ENCODE results near the gene TCOF1. TPM values are rescaled to one million over a fixed set of nuclear protein-coding genes. Genes with fewer than 3 reads are reported as not detected.

The TCOF1 gene
- total and polyA plus RNA-seq, 9 donors, result 16.7 to 38.3 (median 27.8) TPM

DNA sequence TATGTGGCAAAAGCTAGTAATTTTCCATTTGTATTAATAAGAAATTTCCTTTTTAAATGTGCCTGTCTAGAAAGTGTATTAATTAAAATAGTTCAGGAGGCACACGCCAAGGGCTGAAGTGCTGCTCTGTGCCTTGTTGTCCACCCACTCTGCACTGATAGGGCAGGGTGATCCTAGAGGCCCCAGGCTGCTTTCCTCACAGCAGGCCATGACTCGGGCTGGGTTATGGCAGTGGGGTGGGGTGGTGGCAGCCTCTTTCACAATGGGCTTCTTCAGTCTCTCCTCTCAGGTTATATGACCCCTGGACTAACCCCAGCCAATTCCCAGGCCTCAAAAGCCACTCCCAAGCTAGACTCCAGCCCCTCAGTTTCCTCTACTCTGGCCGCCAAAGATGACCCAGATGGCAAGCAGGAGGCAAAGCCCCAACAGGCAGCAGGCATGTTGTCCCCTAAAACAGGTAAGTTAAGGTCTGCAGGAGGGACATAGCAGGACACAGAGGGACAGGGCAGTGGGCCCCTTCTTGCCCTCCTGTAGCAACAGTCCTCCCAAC, 35.7 kb downstream of the TCOF1 start:
- Histone ChIP-seq H3K9me3 (no peaks in the 10 kb centered on the region), H3K4me3 (no peak overlapping the region), H3K4me1 (ENCODE audit: insufficient read depth) (no peaks in the 10 kb centered on the region), H3K27me3 (no peaks in the 10 kb centered on the region), H3K36me3 (no peaks in the 10 kb centered on the region), H3K27ac (no peak overlapping the region)
- TF ChIP-seq, protein P1, sequence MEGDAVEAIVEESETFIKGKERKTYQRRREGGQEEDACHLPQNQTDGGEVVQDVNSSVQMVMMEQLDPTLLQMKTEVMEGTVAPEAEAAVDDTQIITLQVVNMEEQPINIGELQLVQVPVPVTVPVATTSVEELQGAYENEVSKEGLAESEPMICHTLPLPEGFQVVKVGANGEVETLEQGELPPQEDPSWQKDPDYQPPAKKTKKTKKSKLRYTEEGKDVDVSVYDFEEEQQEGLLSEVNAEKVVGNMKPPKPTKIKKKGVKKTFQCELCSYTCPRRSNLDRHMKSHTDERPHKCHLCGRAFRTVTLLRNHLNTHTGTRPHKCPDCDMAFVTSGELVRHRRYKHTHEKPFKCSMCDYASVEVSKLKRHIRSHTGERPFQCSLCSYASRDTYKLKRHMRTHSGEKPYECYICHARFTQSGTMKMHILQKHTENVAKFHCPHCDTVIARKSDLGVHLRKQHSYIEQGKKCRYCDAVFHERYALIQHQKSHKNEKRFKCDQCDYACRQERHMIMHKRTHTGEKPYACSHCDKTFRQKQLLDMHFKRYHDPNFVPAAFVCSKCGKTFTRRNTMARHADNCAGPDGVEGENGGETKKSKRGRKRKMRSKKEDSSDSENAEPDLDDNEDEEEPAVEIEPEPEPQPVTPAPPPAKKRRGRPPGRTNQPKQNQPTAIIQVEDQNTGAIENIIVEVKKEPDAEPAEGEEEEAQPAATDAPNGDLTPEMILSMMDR (IDR thresholded peaks at IDR 0.05), result no peak
- TF ChIP-seq POLR2A (IDR thresholded peaks at IDR 0.05), result no peak
- TF ChIP-seq EP300 (IDR thresholded peaks at IDR 0.05), result no peak
- intact Hi-C loops (cut with DNase I), result no loop called here
- WGBS, 3 donors, result 82 to 93% (median 83%) methylated on average over 3 of the region's 3 CpGs
- no peak for DNase-seq

DNA sequence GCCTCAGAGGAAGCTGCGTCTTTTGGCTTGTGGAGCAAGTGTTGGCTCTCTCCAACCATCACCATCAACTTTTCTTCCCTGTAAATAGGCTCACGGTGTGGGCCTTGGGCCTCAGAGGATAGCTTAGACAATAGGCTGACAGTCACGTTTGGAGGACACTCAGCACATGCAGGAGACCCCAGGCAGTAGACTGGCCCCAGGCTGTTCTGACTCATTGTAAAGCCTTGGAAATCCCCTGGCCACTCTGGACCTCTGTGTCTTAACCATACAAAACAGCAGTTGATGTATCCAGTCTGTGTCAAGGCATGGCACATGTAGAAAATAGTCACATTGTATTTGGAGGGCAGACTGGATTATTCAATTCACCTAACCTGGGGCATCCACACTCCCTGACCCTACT, 36.6 kb downstream of the TCOF1 start:
- intact Hi-C loops (cut with DNase I), result no loop called here
- no peak overlapping the region for H3K27ac ChIP-seq
- 71 to 86% (median 84%) methylated on average over 3 of the region's 3 CpGs for WGBS, 3 donors
- no peak for DNase-seq
- H3K9me3 ChIP-seq, result no peaks in the 10 kb centered on the region
- no peaks in the 10 kb centered on the region for H3K27me3 ChIP-seq
- TF ChIP-seq POLR2A (IDR thresholded peaks at IDR 0.05), result no peak
- TF ChIP-seq, protein P1 (IDR thresholded peaks at IDR 0.05), result no peak
- no peak for TF ChIP-seq EP300 (IDR thresholded peaks at IDR 0.05)
- H3K36me3 ChIP-seq, result no peaks in the 10 kb centered on the region
- no peak overlapping the region for H3K4me3 ChIP-seq
- H3K4me1 ChIP-seq (ENCODE audit: insufficient read depth), result no peaks in the 10 kb centered on the region

DNA sequence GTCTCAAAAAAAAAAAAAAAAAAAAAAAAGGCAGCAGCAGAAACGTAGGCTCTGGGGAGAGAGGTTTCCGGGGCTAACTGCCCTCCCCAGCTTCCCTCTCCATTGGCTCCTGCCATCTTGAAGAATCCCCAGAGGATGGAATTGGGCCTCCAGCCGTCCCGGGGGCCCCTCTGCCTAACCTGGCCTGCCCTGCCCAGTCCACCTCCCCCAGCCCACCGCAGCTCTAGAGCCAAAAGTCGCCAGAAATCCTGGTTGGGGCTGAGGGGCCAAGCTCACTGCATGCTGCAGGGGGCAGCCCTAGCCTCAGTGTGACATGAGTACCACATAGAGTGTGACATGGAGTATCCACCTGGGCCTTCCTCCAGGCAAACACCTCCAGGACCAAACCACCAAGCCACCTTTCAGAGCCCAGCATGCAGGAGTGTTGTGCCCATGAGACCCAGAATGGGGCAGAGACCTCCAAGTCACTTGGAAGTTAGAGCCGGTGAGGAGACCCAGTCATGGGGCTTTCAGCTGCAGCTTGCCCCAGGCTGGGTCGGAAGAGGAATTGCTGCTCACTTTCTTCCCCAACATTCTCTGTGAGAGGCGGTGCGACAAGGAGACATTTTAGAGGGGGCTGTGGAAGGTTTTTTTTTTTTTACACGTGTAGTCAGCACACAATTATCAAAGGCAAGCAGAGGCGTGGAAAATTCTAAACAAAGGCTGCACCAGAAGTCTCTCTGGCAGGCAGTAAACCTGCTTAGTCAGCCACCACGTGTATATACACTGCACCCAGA, 37.6 kb downstream of the TCOF1 start:
- WGBS, 3 donors, result 65 to 72% (median 67%) methylated on average over 13 of the region's 13 CpGs
- H3K36me3 ChIP-seq, result no peaks in the 10 kb centered on the region
- DNase-seq, result no peak

DNA sequence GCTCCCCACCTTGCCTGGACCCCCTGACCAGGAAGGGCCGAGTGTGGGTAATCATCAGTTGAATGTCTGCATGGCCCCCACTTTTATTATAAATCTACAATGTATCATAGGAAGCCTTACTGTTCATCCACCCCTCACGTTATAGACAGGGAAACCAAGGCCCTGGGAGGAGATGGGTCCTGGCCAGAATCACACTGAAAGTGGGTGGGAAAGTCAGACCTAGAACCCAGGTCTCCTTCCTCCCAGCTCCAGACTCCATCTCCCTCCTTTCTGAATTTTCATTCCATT, 38.1 kb downstream of the TCOF1 start:
- Histone ChIP-seq H3K27me3 (no peaks in the 10 kb centered on the region), H3K4me1 (ENCODE audit: insufficient read depth) (no peaks in the 10 kb centered on the region), H3K4me3 (no peak overlapping the region), H3K27ac (no peak overlapping the region), H3K36me3 (no peaks in the 10 kb centered on the region), H3K9me3 (no peaks in the 10 kb centered on the region)
- no peak for DNase-seq
- TF ChIP-seq POLR2A (IDR thresholded peaks at IDR 0.05) (no peak), EP300 (IDR thresholded peaks at IDR 0.05) (no peak)
- TF ChIP-seq, protein P1 (IDR thresholded peaks at IDR 0.05), result no peak
- intact Hi-C loops (cut with DNase I), result no loop called here
- 80 to 89% (median 81%) methylated on average over 2 of the region's 2 CpGs for WGBS, 3 donors

More for the DNA sequence above, 37.6 kb downstream of the TCOF1 start:
- intact Hi-C loops (cut with DNase I), result no loop called here
- TF ChIP-seq, protein P1 (IDR thresholded peaks at IDR 0.05), result no peak
- TF ChIP-seq POLR2A (IDR thresholded peaks at IDR 0.05) (no peak), EP300 (IDR thresholded peaks at IDR 0.05) (no peak)
- H3K4me1 ChIP-seq (ENCODE audit: insufficient read depth), result no peaks in the 10 kb centered on the region
- H3K27ac ChIP-seq, result no peak overlapping the region
- H3K27me3 ChIP-seq, result no peaks in the 10 kb centered on the region
- no peak overlapping the region for H3K4me3 ChIP-seq
- no peaks in the 10 kb centered on the region for H3K9me3 ChIP-seq
